Upper lobe of right lung (tissue), 1 donor: ENCODE results near the gene SCAMP1. TPM values are rescaled to one million over a fixed set of nuclear protein-coding genes. Genes with fewer than 3 reads are reported as not detected.
"Not testable (repeated sequence)": the region's sequence is repeated elsewhere in the genome, so short reads cannot be mapped to it uniquely, and the experiment has no call there.

Experiments used
- ATAC-seq: fragments of 200-7000 bp; cut with Tn5 transposase; one replicate; pipeline ENCODE4 v1.9.1; 2020; ENCODE audit warnings: mild to moderate bottlenecking, moderate library complexity
- DNase-seq: peaks from one replicate; pipeline ENCODE4 v3.0.0-alpha.2; 2020
- H3K27ac ChIP-seq: fragments of 200-600 bp; one replicate; pipeline ENCODE4 v1.8.0; 2022
- H3K27me3 ChIP-seq: fragments of 200-600 bp; one replicate; pipeline ENCODE4 v1.8.0; 2022; ENCODE audit warnings: mild to moderate bottlenecking
- H3K36me3 ChIP-seq: fragments of 200-600 bp; one replicate; pipeline ENCODE4 v1.8.0; 2022
- H3K4me1 ChIP-seq: fragments of 200-600 bp; one replicate; pipeline ENCODE4 v1.8.0; 2022
- H3K4me3 ChIP-seq: fragments of 200-600 bp; one replicate; pipeline ENCODE4 v1.8.0; 2022; ENCODE audit warnings: mild to moderate bottlenecking
- H3K9me3 ChIP-seq: fragments of 200-600 bp; one replicate; pipeline ENCODE4 v1.8.0; 2022
- CTCF ChIP-seq: fragments of 200-600 bp; IDR thresholded peaks from one replicate; pipeline ENCODE4 v1.8.0; 2022; ENCODE audit warnings: antibody characterized with exemption
- intact Hi-C: fragments of 100-400 bp; cut with DNase I; formaldehyde crosslinking; loops from one replicate; pipeline ENCODE4 v1.11.0; 2022
- total RNA-seq: library from RNA; stranded (reverse); fragmentation: NEBNext Ultra II Directional; extraction: Animal tissue kit (Norgen Biotek cat#: 25700); gene quantifications from one replicate; pipeline ENCODE4 v1.2.1, GENCODE V29; 2021
- donor health status: DM: no; HTN: yes; CAD: no; lungs with severe emphysema.

The SCAMP1 gene
- total RNA-seq, 1 donor from 2014 or later: 35.9 TPM

GRCh38 chr5:78376315-78376714 is 15.9 kb downstream of the SCAMP1 start:
- H3K4me3 ChIP-seq: no peak overlapping the region
- no peaks in the 10 kb centered on the region for H3K27me3 ChIP-seq
- H3K27ac ChIP-seq: no peak overlapping the region
- ATAC-seq (no peak), DNase-seq (no peak)
- H3K4me1 ChIP-seq: peaks cover 9% of the 10 kb centered on the region
- H3K9me3 ChIP-seq: no peaks in the 10 kb centered on the region
- TF ChIP-seq CTCF: no peak
- intact Hi-C loops: no loop called here
- H3K36me3 ChIP-seq: no peaks in the 10 kb centered on the region

GRCh38 chr5:78377056-78377717 is 16.8 kb downstream of the SCAMP1 start:
- ATAC-seq (no peak), DNase-seq (no peak)
- H3K27ac ChIP-seq: no peak overlapping the region
- H3K4me3 ChIP-seq: no peak overlapping the region
- H3K36me3 ChIP-seq: no peaks in the 10 kb centered on the region
- no peaks in the 10 kb centered on the region for H3K9me3 ChIP-seq
- peaks cover 9% of the 10 kb centered on the region for H3K4me1 ChIP-seq
- intact Hi-C loops: no loop called here
- TF ChIP-seq CTCF: no peak
- no peaks in the 10 kb centered on the region for H3K27me3 ChIP-seq

- intact Hi-C loops: no loop called here
- no peak for DNase-seq
- no peaks in the 10 kb centered on the region for H3K27me3 ChIP-seq
- peaks cover 9% of the 10 kb centered on the region for H3K4me1 ChIP-seq
- TF ChIP-seq CTCF: no peak
- H3K9me3 ChIP-seq: no peaks in the 10 kb centered on the region
- H3K4me3 ChIP-seq: no peak overlapping the region
- no peak for ATAC-seq
- H3K36me3 ChIP-seq: no peaks in the 10 kb centered on the region
- H3K27ac ChIP-seq: no peak overlapping the region
Measured at GRCh38 chr5:78377718-78378105, 17.3 kb downstream of the SCAMP1 start.

GRCh38 chr5:78387468-78388153 is 27.2 kb downstream of the SCAMP1 start:
- TF ChIP-seq CTCF: no peak
- no peaks in the 10 kb centered on the region for H3K27me3 ChIP-seq
- DNase-seq (no peak), ATAC-seq (no peak)
- no peaks in the 10 kb centered on the region for H3K36me3 ChIP-seq
- H3K9me3 ChIP-seq: peaks cover 10% of the 10 kb centered on the region
- no peaks in the 10 kb centered on the region for H3K4me1 ChIP-seq
- H3K4me3 ChIP-seq: no peak overlapping the region
- no peak overlapping the region for H3K27ac ChIP-seq
- intact Hi-C loops: no loop called here

GRCh38 chr5:78391357-78391756 is 30.9 kb downstream of the SCAMP1 start:
- H3K36me3 ChIP-seq, intact Hi-C loops, DNase-seq: not testable (repeated sequence)

GRCh38 chr5:78397831-78398230 is 37.4 kb downstream of the SCAMP1 start:
- no peak for ATAC-seq
- Histone ChIP-seq H3K27me3 (no peaks in the 10 kb centered on the region), H3K4me1 (no peaks in the 10 kb centered on the region), H3K4me3 (no peak overlapping the region), H3K27ac (no peak overlapping the region), H3K36me3 (no peaks in the 10 kb centered on the region), H3K9me3 (no peaks in the 10 kb centered on the region)
- intact Hi-C loops: no loop called here
- DNase-seq: no peak
- TF ChIP-seq CTCF: no peak

More at GRCh38 chr5:78391357-78391756, 30.9 kb downstream of the SCAMP1 start:
- H3K4me3 ChIP-seq, H3K27me3 ChIP-seq, H3K9me3 ChIP-seq, ATAC-seq, H3K4me1 ChIP-seq, H3K27ac ChIP-seq: not testable (repeated sequence)
